Calu3 (cell line): ENCODE measurements around the gene RFLNA. TPM values are rescaled to one million over a fixed set of nuclear protein-coding genes. Genes with fewer than 3 reads are reported as not detected.

Experiments used
- BruUV-seq: library from RNA; stranded (reverse); fragments of 400-500 nt; replicated peaks from 2 replicates; lab custom pipeline; 2021; lab: Mats Ljungman, UMichigan
- CTCF ChIA-PET: fragments of 300-600 bp; sonication (Branson Sonifier 250); formaldehyde crosslinking; loops from one replicate; lab custom pipeline; 2022; ENCODE audit warnings: antibody characterized with exemption; lab: Charles Lee
- DNase-seq: peaks from one replicate; pipeline ENCODE4 v3.0.0; 2022
- H3K27ac Mint-ChIP-seq: one replicate; pipeline ENCODE4 v1.8.0; 2022; ENCODE audit warnings: mixed read lengths; ENCODE audit not compliant: unreplicated experiment
- H3K27me3 Mint-ChIP-seq: one replicate; pipeline ENCODE4 v1.8.0; 2022; ENCODE audit warnings: mixed read lengths; ENCODE audit not compliant: unreplicated experiment
- H3K36me3 Mint-ChIP-seq: one replicate; pipeline ENCODE4 v1.8.0; 2022; ENCODE audit warnings: mild to moderate bottlenecking, moderate library complexity, mixed read lengths; ENCODE audit not compliant: insufficient read depth, unreplicated experiment
- H3K4me1 Mint-ChIP-seq: one replicate; pipeline ENCODE4 v1.8.0; 2022; ENCODE audit warnings: mild to moderate bottlenecking, low read depth, mixed read lengths; ENCODE audit not compliant: unreplicated experiment
- H3K4me3 Mint-ChIP-seq: one replicate; pipeline ENCODE4 v1.8.0; 2022; ENCODE audit warnings: mild to moderate bottlenecking, low read depth, moderate library complexity, mixed read lengths; ENCODE audit not compliant: unreplicated experiment
- H3K9me3 Mint-ChIP-seq: one replicate; pipeline ENCODE4 v1.8.0; 2022; ENCODE audit warnings: low read depth, mixed read lengths; ENCODE audit not compliant: unreplicated experiment
- CTCF ChIP-seq: fragments of 200-600 bp; IDR thresholded peaks from one replicate; pipeline ENCODE4 v1.8.0; 2022; ENCODE audit warnings: antibody characterized with exemption; ENCODE audit not compliant: unreplicated experiment
- intact Hi-C: fragments of 100-400 bp; cut with micrococcal nuclease; formaldehyde crosslinking; loops from one replicate; pipeline ENCODE4 v1.10.0; 2022; ENCODE audit not compliant: unreplicated experiment
- total RNA-seq: library from RNA; stranded (reverse); gene quantifications from 2 replicates; pipeline ENCODE4 v1.2.3, GENCODE V29; 2022

Gene RFLNA
- total RNA-seq, 1 experiment from 2014 or later, result not detected

- Mint-ChIP-seq H3K27me3 (peaks cover 97% of the 10 kb centered on the region), H3K27ac (no peak overlapping the region), H3K9me3 (no peaks in the 10 kb centered on the region), H3K4me3 (no peak overlapping the region), H3K4me1 (peaks cover 7% of the 10 kb centered on the region), H3K36me3 (no peaks in the 10 kb centered on the region)
- intact Hi-C loops, result no loop called here
- no peak for TF ChIP-seq CTCF
- CTCF ChIA-PET, result no interaction called here
- no peak for DNase-seq
- no TSS peak for BruUV-seq
Measured at GRCh38 chr12:124264089-124264795, 30.7 kb upstream of the RFLNA start.

GRCh38 chr12:124264879-124265278 lies 30.0 kb upstream of the RFLNA start:
- no peak overlapping the region for H3K4me3 Mint-ChIP-seq
- CTCF ChIA-PET, result no interaction called here
- TF ChIP-seq CTCF, result no peak
- no peaks in the 10 kb centered on the region for H3K36me3 Mint-ChIP-seq
- H3K4me1 Mint-ChIP-seq, result peaks cover under 1% of the 10 kb centered on the region
- no TSS peak for BruUV-seq
- peaks cover 97% of the 10 kb centered on the region for H3K27me3 Mint-ChIP-seq
- H3K27ac Mint-ChIP-seq, result no peak overlapping the region
- intact Hi-C loops, result no loop called here
- no peak for DNase-seq
- no peaks in the 10 kb centered on the region for H3K9me3 Mint-ChIP-seq

GRCh38 chr12:124267205-124267778 lies 27.6 kb upstream of the RFLNA start:
- peaks cover 100% of the 10 kb centered on the region for H3K27me3 Mint-ChIP-seq
- no peaks in the 10 kb centered on the region for H3K9me3 Mint-ChIP-seq
- no peak overlapping the region for H3K27ac Mint-ChIP-seq
- H3K36me3 Mint-ChIP-seq, result no peaks in the 10 kb centered on the region
- intact Hi-C loops, result no loop called here
- CTCF ChIA-PET, result interaction anchor here (1.3 kb wide), 1 partner anchor 10 kb away, joined by 3 read pairs; no protein-coding TSS in a partner anchor
- DNase-seq, result no peak
- no peaks in the 10 kb centered on the region for H3K4me1 Mint-ChIP-seq
- H3K4me3 Mint-ChIP-seq, result no peak overlapping the region
- TF ChIP-seq CTCF, result no peak
- no TSS peak for BruUV-seq

GRCh38 chr12:124270671-124271070 lies 24.2 kb upstream of the RFLNA start:
- H3K27me3 Mint-ChIP-seq, result peaks cover 82% of the 10 kb centered on the region
- intact Hi-C loops, result no loop called here
- H3K36me3 Mint-ChIP-seq, result no peaks in the 10 kb centered on the region
- no peak for TF ChIP-seq CTCF
- CTCF ChIA-PET, result no interaction called here
- H3K4me3 Mint-ChIP-seq, result no peak overlapping the region
- H3K27ac Mint-ChIP-seq, result no peak overlapping the region
- H3K4me1 Mint-ChIP-seq, result no peaks in the 10 kb centered on the region
- no peak for DNase-seq
- H3K9me3 Mint-ChIP-seq, result no peaks in the 10 kb centered on the region
- no TSS peak for BruUV-seq
